HG03469 (cell line): ENCODE measurements around the gene CSAG2.

ENCODE experiments used
- ATAC-seq: cut with Tn5 transposase; IDR thresholded peaks from one replicate; pipeline ENCODE4 v1.9.1; 2021; ENCODE audit warnings: mild to moderate bottlenecking, moderate library complexity, moderate number of reproducible peaks; ENCODE audit not compliant: unreplicated experiment

Gene CSAG2

GRCh38 chrX:152674135-152674534, 34.9 kb downstream of the CSAG2 start:
- ATAC-seq = no peak

- no peak for ATAC-seq
Measured at GRCh38 chrX:152663086-152663485, 46.0 kb downstream of the CSAG2 start.

- no peak for ATAC-seq
Measured at GRCh38 chrX:152658302-152658701, 50.8 kb downstream of the CSAG2 start.
